ENCODE results near the gene GPX1.
"Not testable (repeated sequence)": the region's sequence is repeated elsewhere in the genome, so short reads cannot be mapped to it uniquely, and the experiment has no call there.

The GPX1 gene

GRCh38 chr3:49358217-49358883 is at the start of gene GPX1:
TSS of gene GPX1 (minus strand) at chr3:49358353. CDS start at chr3:49358278, 75 bp downstream.
- in situ Hi-C loops (cut with MboI; ENCODE audit: low sequenced_read_pairs): no loop called here

- in situ Hi-C loops (cut with MboI; ENCODE audit: low sequenced_read_pairs): no loop called here
These were observed 48.7 kb upstream of the GPX1 start for GRCh38 chr3:49406571-49407565.

- in situ Hi-C loops (cut with MboI; ENCODE audit: low sequenced_read_pairs): not testable (repeated sequence)
These were observed 47.4 kb upstream of the GPX1 start for GRCh38 chr3:49405570-49405969.

GRCh38 chr3:49403891-49404290 is 45.7 kb upstream of the GPX1 start:
- in situ Hi-C loops (cut with MboI; ENCODE audit: low sequenced_read_pairs): no loop called here

GRCh38 chr3:49401766-49402165 is 43.6 kb upstream of the GPX1 start:
- in situ Hi-C loops (cut with MboI; ENCODE audit: low sequenced_read_pairs): no loop called here

- in situ Hi-C loops (cut with MboI; ENCODE audit: low sequenced_read_pairs): no loop called here
These were observed 41.3 kb upstream of the GPX1 start for GRCh38 chr3:49399461-49399860.

- in situ Hi-C loops (cut with MboI; ENCODE audit: low sequenced_read_pairs): no loop called here
These were observed 39.3 kb upstream of the GPX1 start for GRCh38 chr3:49397470-49397869.

GRCh38 chr3:49391310-49391709 is 33.2 kb upstream of the GPX1 start:
- in situ Hi-C loops (cut with MboI; ENCODE audit: low sequenced_read_pairs): not testable (repeated sequence)

- in situ Hi-C loops (cut with MboI; ENCODE audit: low sequenced_read_pairs): no loop called here
These were observed 31.1 kb upstream of the GPX1 start for GRCh38 chr3:49389297-49389696.

- in situ Hi-C loops (cut with MboI; ENCODE audit: low sequenced_read_pairs): no loop called here
These were observed 30.2 kb upstream of the GPX1 start for GRCh38 chr3:49388289-49388820.

GRCh38 chr3:49387721-49388120 is 29.6 kb upstream of the GPX1 start:
- in situ Hi-C loops (cut with MboI; ENCODE audit: low sequenced_read_pairs): no loop called here

GRCh38 chr3:49386056-49386756 is 28.1 kb upstream of the GPX1 start:
- in situ Hi-C loops (cut with MboI; ENCODE audit: low sequenced_read_pairs): no loop called here

- in situ Hi-C loops (cut with MboI; ENCODE audit: low sequenced_read_pairs): no loop called here
These were observed 27.5 kb upstream of the GPX1 start for GRCh38 chr3:49385617-49386016.

GRCh38 chr3:49383387-49383786 is 25.2 kb upstream of the GPX1 start:
- in situ Hi-C loops (cut with MboI; ENCODE audit: low sequenced_read_pairs): no loop called here

- in situ Hi-C loops (cut with MboI; ENCODE audit: low sequenced_read_pairs): no loop called here
These were observed 20.2 kb upstream of the GPX1 start for GRCh38 chr3:49378249-49378895.

GRCh38 chr3:49377483-49377882 is 19.3 kb upstream of the GPX1 start:
- in situ Hi-C loops (cut with MboI; ENCODE audit: low sequenced_read_pairs): no loop called here

- in situ Hi-C loops (cut with MboI; ENCODE audit: low sequenced_read_pairs): no loop called here
These were observed 13.8 kb upstream of the GPX1 start for GRCh38 chr3:49371946-49372345.

- in situ Hi-C loops (cut with MboI; ENCODE audit: low sequenced_read_pairs): no loop called here
These were observed 12.6 kb upstream of the GPX1 start for GRCh38 chr3:49370585-49371290.

- in situ Hi-C loops (cut with MboI; ENCODE audit: low sequenced_read_pairs): no loop called here
These were observed 4.4 kb upstream of the GPX1 start for GRCh38 chr3:49362561-49362960.

GRCh38 chr3:49359623-49360022 is 1.5 kb upstream of the GPX1 start:
- in situ Hi-C loops (cut with MboI; ENCODE audit: low sequenced_read_pairs): no loop called here
